HEK293 (cell line): ENCODE measurements around the gene ANKRD50.

ENCODE experiments used
- REPIN1 ChIP-seq: fragments of 450-650 bp; formaldehyde crosslinking; IDR thresholded peaks from 2 replicates; pipeline ENCODE4 v1.5.1; 2017; ENCODE audit warnings: missing biosample characterization, missing genetic modification characterization, low read depth
- SP2 ChIP-seq: fragments of 450-650 bp; formaldehyde crosslinking; IDR thresholded peaks from 2 replicates; pipeline ENCODE4 v1.5.1; 2016; ENCODE audit warnings: missing biosample characterization, missing genetic modification characterization
- ZNF10 ChIP-seq: fragments of 450-650 bp; formaldehyde crosslinking; IDR thresholded peaks from 2 replicates; pipeline ENCODE4 v1.5.1; 2017; ENCODE audit warnings: missing biosample characterization, missing genetic modification characterization
- ZNF785 ChIP-seq: fragments of 450-650 bp; formaldehyde crosslinking; IDR thresholded peaks from 2 replicates; pipeline ENCODE4 v1.5.1; 2016; ENCODE audit warnings: missing biosample characterization, missing genetic modification characterization

DNA sequence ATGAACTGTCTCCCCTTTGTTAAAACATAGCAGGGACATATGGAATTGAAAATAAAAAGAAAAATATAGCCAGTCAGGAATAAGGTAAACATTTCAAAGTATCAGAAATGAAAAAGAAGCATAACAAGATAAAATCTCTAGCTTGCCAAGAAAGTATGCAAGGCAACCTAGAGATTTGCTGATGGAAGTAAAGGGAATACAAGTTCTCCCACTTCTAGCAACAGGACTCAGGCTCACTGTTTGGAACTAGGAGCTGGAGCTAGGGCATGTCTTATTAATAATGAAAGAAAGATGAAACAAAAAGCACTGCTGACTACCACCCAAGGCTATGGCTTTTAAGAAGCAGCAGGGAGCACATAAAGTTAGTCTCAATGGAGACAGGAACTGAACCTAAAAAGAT, 18.2 kb downstream of the ANKRD50 start:
- TF ChIP-seq REPIN1 (tag by site-specific recombination) (no peak), ZNF10 (no peak), SP2 (tag by site-specific recombination) (no peak), ZNF785 (tag by site-specific recombination) (no peak)
